Fibroblast of skin of left biceps (primary cell): ENCODE results near the gene OGN.
"Not testable (repeated sequence)": the region's sequence is repeated elsewhere in the genome, so short reads cannot be mapped to it uniquely, and the experiment has no call there.

ENCODE experiments used
- DNase-seq, 2 experiments: peaks; one replicate each; pipeline ENCODE4 v3.0.0-alpha.2; 2013; ENCODE audit warnings: low read depth in 2 of 2

The OGN gene, protein sequence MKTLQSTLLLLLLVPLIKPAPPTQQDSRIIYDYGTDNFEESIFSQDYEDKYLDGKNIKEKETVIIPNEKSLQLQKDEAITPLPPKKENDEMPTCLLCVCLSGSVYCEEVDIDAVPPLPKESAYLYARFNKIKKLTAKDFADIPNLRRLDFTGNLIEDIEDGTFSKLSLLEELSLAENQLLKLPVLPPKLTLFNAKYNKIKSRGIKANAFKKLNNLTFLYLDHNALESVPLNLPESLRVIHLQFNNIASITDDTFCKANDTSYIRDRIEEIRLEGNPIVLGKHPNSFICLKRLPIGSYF

DNA sequence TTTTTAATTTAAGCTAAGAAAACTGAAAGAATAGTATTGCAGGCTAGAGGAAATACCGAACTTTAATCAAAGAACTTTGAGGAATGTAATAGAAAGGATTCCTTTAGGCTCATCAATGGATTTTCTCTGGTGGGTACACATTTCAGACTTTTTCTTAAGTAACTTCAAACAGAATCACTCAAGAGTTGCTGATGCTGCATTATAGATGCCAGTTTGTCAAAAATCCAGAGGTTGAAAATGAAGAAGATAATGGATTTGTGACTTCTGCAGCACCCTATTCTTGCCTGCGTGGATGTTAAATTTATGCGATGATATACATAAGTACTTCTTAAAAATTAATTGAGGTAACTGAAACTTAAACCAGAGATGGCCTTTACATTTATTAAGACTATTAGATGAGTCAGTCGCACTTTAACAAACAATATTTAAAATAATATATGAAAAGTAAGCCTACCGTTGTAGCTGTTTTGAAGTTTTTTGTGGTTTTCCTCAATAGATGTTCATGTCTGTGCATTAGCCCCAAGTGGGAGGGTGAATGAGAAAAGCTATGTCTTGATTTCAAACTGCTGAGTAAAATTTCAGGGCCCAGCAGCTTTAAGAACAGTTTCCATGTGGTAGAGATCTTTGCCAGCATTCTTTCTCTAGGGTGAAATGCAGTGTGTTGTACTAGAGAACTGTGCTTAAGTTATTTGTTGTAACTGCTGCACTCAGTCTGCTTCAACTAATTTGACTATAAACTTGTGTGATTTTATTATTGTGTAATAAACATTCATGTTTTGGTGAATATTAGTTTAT lies at the start of gene OGN:
OGN (minus strand) TSS at position 537 of the 795 bp plus-strand sequence. CDS start 1,171 bp downstream, outside the sequence.
- no peak for DNase-seq

DNA sequence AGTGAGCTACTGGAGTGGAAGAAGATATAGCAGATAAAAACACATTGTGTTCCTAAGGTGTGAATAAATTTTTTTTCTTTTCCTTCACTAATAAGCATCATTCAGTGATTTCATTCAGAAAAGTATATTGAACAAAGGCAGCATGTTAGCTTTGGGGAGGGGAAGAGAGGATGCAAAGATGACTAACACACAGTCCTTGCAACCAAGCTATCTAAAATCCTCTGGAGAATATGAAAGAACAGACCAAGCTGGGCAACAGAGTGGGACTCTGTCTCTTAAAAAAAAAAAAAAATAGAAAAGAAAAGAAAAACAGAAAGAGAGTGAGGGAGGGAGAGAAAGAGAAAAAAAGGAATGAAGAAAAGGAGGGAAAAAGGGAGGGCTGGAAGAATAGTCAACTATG lies 42.2 kb upstream of the OGN start:
- no peak for DNase-seq

DNA sequence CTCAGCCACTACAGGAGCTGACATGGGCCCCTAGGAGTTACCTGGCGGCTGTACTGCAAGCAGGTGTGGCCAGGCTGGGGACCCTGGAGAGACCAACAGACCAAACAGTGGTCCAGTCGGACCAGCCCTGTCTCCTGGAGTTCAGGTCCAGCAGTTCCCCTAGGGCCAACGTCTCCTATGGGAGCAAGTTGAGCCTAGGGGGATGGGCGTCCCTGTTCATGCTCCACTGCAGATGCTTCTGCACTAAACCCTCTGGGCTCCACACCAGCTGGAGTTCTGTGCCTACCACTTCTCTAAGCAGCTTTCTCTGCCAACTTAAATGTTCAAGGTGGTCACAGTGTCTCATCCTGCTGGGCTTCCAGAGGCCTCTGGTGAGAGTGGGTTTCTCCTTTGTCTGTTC lies 40.5 kb upstream of the OGN start:
- DNase-seq = no peak

DNA sequence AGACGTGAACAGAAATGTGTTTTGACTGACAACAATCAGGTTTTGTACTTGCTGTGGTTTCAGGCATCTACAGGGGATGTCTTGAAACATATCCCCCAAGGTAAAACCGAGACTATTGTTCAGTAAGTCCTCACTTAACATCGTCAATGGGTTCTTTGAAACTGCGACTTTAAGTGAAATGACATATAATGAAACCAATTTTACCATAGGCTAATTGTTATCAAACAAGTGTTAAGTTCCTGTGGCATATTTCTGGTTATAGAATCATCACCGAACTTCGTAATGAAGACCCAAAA lies 36.3 kb upstream of the OGN start:
- no peak for DNase-seq

DNA sequence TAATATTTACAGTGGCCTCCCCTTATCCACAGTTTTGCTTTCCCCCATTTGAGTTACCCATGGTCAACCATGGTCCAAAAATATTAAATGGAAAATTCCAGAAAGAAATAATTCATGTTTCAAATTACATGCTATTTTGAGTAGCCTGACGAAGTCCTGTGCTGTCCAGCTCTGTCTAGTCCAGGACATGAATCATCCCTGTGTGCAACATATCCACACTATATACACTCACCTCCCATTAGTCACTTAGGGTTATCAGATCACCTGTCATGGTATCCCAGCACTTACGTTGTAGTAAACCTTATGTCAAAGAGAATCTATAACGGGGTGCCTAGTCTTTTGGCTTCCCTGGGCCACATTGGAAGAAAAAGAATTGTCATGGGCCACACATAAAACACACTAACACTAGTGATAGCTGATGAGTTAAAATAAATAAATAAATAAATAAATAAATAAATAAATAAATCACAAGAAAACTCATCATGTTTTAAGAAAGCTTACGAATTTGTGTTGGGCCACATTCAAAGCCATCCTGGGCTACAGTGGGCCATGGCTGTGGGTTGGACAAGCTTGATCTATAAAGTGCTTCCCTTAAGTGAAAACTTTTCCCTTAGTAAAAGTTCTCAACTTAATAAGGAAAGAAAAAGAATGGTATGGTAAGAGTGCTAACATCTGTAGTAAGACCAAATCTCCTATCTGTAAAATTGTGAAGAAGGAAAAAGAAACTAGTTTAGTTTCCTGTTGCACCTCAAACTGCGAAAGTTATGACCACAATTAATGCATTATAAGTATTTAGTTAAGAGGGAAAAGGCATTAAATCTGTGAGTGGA lies 35.8 kb upstream of the OGN start:
- no peak for DNase-seq

DNA sequence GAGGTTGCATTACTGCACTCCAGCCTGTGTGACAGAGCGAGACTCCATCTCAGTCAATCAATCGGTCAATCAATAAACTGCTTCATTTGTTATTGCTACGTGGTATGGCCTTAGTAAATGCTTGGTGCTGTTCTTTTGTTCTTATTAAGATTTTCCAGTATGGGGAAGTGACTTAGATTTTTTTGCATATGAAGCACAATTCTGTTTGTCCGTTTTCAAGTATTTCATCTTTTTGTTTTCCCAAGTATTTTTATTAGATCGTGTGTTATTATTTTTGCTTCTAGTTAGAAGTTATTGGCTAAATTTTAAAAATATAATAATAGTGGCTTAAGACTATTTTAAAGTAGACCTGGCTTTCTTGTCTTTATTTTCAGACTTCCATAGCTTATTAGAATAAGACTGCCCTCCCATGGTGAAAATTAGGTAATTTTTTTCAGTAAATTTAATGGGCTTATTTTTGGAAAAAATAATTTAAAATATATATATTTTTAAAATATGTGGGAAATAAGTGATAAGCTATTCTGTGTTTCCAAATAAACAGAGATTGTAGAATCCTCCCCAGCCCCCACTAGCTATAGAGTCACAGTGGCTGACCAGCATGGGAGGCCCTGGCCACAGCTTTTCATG lies 34.6 kb upstream of the OGN start:
- no peak for DNase-seq

DNA sequence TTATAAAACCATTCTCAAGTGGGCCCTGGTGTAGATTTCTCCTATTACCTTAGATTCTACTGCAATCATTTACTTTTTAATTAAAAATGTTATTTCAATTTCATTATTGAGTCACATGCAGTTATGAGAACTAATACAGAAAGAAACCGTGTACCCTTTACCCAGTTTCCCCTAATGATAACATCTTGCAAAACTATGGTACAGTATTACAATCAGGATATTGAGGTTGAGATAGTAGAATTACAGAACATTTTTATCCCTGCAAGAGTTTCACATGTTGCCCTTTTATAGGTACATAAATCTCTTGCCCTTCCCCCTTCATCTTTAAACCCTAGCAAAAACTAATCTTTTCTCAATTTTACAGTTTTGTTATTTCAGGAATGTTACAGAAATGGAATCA lies 30.9 kb upstream of the OGN start:
- no peak for DNase-seq

DNA sequence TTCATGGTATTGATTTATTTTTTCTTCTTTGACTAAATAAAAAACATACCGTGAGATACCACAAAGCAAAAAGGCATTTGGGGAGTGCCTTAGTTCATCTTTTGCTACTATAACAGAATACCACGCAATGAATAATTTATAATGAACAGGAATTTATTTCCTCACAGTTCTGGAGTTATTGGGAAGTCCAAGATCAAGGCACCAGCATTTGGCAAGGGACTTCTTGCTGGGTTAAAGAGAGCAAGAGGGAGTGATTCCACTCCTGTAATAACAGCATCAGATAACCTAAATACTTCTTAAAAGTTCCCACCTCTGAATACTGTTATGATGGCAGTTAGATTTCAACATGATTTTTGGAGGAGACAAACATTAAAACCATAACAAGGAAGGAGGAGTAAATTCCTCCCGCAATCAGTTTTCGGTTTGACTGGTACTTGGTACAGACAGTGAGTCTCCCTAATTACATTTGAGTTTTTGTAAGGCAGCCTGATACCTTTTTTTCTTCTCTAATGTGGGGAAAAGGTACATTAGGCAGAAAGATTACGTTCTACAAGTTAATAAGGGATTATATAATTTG lies 28.7 kb upstream of the OGN start:
- no peak for DNase-seq

DNA sequence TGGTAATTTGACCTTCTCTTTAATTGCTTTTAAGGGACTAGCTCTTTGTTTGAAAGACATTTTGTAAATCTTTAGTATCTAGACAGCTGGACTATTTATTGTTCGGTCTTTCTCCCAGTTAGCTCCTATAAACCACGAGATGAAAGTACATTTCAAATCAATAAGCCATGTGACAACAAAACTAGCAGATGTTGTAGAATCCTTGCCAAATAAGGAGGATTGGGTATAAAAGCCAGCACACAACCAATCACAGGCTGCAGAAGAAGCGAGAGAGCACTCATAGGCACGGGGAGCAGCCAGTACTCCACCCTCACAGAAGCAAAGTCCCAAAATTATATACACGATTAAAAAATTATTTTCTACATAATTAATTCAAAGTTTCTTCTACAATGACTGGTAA lies 28.0 kb upstream of the OGN start:
- DNase-seq = no peak

DNA sequence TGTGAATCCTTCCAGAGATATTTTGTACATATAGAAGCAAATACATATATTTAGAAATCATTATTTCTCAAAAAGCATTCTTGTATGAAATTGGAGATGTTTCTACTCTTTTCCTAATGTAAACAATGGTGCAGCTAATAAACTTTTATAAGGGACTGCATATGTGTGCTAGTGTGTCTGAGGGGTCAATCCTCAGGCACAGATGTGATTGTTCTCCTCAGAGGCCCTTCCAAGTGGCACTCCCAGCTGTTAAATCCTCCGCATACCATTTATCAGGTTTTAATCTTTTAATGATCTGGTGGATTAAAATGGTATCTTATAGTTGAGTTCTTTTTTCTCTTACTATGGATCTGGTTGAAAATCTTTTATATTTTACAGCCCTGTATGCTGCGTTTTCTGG lies 25.5 kb upstream of the OGN start:
- DNase-seq = no peak

DNA sequence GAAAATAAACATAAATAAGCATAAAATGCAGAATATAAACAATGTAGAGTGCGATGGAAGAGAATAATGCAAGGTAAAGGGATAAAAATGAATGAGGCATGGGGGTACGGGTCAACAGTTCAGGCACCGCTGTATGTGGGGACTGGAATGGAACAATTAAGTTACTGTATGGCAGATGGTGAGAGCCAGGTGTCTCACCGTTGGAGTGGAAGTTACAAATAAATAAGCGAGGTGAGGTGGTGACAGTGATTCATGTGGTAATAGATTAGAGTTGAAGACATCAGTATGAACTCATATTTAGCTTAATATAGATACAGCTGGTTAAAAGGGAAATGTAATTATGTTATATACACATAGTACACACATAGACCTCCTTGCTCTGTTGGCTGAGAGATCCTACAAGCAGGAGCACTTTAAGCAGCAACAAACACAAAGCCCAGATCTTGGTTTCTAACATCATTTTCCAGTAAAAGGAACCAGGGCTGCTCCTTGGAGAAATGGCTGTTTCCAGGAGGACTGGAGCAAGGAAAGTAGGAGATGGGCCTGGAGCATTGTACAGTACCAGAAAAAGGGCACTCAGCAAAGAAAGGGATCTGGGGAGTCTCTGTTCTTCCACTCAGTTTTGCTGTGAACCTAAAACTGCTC lies 22.2 kb upstream of the OGN start:
- no peak for DNase-seq

DNA sequence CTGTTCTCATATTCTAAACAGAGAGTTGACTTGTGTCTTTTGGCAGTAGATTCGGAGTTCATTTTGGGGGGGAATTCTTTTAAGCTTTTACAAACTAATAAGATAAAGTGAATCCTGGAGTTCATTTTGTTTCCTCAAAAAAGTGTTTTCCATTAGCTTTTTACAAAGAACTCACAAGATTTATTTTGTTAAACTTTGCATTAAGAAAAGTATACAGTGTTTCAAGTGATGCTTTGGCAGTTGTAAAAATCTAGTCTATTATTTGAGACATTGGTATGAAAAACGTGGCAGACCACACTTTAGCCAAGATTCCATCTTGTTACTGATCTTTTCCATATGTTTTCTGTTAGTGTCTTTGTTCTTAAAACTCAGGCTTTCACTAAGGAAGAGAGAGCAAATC lies 21.1 kb upstream of the OGN start:
- peak; percentile 63 to 74 for DNase-seq

DNA sequence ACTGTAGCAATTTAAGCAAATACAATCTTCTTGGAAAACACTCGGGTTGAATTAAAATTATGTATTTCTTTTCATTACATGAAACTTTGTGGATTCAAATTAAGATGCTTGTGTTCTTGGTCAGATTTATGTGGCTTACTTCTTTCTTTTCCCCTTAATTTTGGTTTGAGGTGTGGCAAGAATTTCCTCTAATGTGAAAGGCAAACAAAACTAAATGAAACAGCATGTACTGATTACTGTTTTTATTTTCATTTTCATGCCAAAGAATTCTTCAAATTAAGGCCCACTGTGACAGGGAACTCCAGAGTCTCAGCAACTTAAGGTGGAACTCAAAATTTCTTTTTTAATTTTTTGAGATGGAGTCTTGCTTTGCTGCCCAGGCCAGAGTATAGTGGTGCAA lies 20.0 kb upstream of the OGN start, which contains the start of gene OMD:
OMD (minus strand) TSS at position 132 of the 400 bp plus-strand sequence. CDS start 6,913 bp downstream, outside the sequence.
- DNase-seq = peak; percentile 61 to 64

DNA sequence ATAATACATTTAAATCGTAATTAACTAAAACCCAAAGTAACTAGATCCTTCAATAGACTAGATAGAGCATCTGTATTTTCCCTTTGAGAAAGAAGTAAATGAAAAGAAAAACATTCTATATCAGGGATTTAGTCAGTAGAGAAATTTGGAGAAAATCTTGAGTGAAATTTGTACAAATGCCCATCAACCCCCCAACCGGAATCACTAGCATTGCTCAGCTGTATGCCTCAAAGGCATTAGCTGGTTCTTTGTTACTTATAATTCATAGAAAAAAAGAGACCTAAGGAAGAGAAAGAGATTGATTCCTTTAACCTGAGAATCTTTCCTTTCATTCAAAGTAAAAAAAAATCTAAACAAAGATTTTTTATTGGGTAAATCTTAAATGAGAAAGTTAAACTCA lies 19.2 kb upstream of the OGN start:
- no peak for DNase-seq

DNA sequence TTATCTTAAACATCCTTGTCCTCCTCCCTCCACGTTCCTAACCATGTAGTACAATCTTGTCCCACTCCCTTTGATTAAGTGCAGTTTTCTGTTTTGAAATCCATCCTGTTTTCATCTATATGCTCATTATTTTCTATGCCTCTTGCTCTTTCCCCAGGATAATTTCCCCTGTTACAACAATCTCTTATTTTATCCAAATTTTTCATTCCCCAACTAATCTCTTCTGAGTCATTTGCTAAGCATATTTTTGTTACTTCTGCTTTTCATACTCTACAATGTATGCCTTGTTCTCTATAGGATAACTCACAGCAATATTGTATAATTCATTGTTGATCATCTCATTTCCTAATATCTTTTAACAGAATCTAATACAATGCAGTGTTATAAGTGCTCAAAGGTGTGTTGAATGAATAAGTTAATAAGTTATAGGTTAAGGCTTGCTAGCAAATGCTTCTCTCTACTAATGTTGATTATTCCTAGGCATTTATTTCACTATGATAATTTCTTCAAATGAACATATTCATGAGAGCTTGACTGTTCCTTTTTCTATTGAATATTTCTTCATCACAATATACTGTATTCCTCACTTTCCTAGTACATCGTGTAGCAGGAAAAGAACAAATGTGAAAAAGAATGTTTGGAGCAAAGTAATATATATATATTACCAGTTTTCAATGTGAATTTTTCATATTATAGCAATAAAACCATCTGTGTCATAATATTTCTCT lies 18.4 kb upstream of the OGN start:
- no peak for DNase-seq

DNA sequence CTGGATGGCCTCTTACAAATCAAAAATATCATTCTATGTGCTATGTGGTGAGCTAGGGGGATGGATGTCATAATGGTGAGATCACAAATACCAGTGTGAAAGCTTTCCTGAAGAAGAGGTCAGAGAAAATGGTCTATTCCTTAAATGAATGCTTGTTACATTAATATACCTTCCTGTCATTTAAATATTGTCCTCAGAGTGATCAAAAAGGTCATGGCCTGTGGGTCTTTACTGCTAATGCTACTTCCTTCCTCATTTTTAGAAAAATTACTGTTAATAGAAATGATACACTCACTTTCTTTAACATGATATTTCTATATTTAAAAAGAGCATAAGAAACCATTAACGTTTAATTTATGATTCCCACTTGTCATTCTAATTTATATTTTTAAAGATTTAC lies 10.2 kb upstream of the OGN start:
- no peak for DNase-seq

DNA sequence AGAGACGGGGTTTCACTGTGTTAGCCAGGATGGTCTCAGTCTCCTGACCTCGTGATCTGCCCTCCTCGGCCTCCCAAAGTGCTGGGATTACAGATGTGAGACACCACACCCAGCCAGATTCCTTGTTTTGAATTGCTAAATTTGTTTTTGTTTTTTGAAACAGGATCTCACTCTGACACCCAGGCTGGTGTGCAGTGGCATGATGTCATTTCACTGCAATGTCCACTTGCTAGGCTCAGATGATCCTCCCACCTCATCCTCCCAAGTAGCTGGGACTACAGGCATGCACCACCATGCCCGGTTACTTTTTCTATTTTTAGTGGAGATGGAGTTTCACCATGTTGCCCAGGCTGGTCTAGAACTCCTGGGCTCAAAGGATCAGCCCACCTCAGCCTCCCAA lies 6.8 kb upstream of the OGN start:
- not testable (repeated sequence) for DNase-seq

DNA sequence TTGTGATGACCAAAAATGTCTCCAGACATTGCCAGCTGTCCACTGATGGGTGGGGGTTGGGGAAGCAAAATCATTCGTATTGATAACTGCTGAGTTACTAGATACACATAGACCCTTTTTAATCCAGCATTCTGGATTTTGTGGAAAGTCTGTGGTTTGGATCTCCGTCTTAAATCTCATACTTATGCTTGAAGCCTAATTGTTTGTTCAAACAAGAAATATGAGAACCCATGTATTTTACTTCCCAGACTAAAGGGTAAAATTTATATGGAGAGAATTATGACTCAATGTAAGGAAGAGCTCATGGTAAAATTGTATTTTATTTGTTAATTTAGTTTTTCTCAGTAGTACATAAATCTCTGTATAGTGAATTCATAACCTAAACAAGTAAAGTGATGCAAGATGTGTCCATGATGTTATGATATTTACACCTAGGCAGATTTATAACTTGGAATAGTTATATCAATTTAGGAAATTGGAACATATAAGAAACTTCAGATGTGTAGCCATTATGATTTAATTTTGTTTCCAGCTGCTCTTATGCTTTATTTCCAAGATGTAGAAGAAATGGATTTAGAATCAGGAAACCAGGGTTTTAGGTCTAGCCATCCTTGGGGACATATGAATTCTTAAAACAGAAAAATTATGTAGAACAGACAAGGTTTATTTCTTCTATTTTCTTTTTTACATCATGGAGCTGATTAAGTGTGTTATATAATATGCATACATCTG lies 4.5 kb upstream of the OGN start:
- no peak for DNase-seq

DNA sequence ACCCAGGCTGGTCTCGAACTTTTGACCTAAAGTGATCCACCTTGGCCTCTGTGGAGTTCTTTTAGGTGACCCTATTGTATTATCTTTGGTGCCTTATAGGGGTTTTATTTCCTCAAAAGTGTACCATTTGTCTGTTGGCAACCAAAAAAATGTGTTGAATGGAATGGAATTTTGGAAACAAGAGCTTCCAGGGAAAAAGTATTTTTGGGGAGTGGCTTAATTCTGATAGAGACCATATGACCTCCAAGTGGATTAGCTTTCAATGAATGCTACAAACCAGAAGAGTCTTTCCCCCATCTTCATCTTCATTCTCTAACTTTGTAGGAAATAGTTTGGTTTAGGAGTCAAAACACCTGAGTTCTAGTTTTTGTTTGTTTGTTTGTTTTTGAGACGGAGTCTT lies 3.4 kb upstream of the OGN start:
- DNase-seq = no peak

DNA sequence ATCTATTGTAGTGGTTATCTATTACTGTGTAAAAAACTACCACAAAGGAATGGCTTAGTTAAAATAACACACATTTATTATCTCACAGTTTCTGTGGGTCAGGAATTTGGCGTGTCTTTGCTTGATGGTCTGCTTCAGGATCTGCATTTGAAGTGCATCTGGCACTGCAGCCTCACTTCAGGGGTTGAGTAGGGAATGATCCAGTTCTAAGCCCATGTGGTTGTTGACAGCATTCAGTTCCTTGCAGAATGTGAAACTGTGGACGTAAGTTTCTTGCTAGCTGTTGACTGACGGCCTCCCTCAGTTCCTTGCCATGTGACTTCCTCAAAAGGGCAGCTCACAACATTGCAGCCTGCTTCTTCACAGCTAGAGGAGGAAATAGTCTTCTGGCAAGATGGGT lies 2.1 kb upstream of the OGN start:
- DNase-seq = no peak
